Measurements from ENCODE around the gene RFX5. TPM values are rescaled to one million over a fixed set of nuclear protein-coding genes. Genes with fewer than 3 reads are reported as not detected.
"Not testable (repeated sequence)": the region's sequence is repeated elsewhere in the genome, so short reads cannot be mapped to it uniquely, and the experiment has no call there.

RFX5 gene
- 44.8 TPM for polyA plus RNA-seq (ENCODE audit: insufficient read length)
- long read RNA-seq, donor 1, partial matches to known transcripts, result 0 of 2 reads
- long read RNA-seq, donor 1, other reads (novel, unspliced or antisense), result 0 of 2 reads
- long read RNA-seq, donor 2, partial matches to known transcripts, result 0 of 1 reads
- long read RNA-seq, donor 2, other reads (novel, unspliced or antisense), result 0 of 1 reads
- long read RNA-seq, donor 3, partial matches to known transcripts, result 0 of 3 reads
- long read RNA-seq, donor 3, other reads (novel, unspliced or antisense), result 0 of 3 reads
- long read RNA-seq, donor 4, partial matches to known transcripts, result 0 of 1 reads
- long read RNA-seq, donor 4, other reads (novel, unspliced or antisense), result 0 of 1 reads
- long read RNA-seq, donor 5, partial matches to known transcripts, result 0 of 5 reads
- long read RNA-seq, donor 5, other reads (novel, unspliced or antisense), result 0 of 5 reads
- long read RNA-seq, donor 6, partial matches to known transcripts, result 0 of 2 reads
- long read RNA-seq, donor 6, other reads (novel, unspliced or antisense), result 0 of 2 reads
- long read RNA-seq, donor 7, transcript RFX5-215 (11 exons, 2,355 nt), result major isoform, 6 of 9 reads
- long read RNA-seq, donor 7, partial matches to known transcripts, result 0 of 9 reads
- long read RNA-seq, donor 7, other reads (novel, unspliced or antisense), result 0 of 9 reads
- long read RNA-seq, donor 8, partial matches to known transcripts, result 0 of 4 reads
- long read RNA-seq, donor 8, other reads (novel, unspliced or antisense), result 0 of 4 reads

DNA sequence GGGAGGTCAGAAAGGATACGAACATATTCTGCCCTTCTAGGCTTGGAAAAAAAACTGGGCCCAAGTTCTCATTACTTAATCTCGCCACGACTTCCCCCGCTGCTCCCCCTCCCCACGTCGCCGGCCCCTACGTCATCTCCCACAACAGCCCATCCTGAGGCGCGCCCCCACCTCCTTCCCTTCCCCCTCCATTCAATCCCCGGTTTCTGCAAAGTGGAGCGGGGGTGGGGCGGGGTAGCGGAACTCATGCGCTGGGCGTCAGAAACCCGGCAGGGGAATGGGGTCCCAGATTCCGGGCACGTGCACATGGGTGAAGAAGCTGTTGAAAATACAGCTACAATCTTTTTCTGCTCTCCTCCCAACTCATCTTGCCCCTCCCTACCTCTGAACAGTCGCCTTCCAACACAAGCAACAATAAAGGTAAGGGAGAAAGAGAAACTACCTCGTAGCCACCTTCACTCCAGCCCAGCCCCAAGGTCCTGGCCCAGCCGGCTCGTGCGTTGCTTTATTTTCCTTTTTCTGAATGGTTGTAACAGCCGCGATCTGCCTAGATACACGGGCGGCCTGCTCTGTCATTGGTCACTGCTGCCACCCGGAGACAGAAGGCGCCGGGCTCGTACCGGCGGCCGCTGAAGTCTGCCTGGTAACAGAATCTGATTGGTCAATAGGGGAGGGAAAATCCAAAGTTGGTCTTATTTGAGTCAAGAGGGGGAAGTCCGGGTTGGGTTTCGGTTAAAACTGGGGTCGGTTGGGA is at the start of gene RFX5:
Gene RFX5 (minus strand): TSS at position 484 of the 754 bp plus-strand sequence. CDS start 932 bp downstream, outside the sequence.
- peak; percentile 97 for DNase-seq

DNA sequence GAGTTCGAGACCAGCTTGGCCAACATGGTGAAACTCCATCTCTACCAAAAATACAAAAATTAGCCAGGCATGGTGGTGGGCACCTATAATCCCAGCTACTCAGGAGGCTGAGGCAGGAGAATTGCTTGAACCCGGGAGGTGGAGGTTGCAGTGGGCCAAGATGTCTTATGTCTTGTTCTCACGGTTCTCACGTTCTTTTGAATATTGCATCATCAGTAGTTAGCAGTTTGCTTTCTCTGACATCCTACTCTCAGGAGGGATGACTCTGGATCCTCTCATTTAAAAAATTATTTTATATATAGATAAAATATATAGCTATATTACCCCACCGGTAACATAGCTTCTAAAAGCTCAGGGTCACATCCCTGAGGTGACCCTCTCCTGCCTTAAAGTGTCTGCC is 49.2 kb upstream of the RFX5 start:
- DNase-seq, result not testable (repeated sequence)

DNA sequence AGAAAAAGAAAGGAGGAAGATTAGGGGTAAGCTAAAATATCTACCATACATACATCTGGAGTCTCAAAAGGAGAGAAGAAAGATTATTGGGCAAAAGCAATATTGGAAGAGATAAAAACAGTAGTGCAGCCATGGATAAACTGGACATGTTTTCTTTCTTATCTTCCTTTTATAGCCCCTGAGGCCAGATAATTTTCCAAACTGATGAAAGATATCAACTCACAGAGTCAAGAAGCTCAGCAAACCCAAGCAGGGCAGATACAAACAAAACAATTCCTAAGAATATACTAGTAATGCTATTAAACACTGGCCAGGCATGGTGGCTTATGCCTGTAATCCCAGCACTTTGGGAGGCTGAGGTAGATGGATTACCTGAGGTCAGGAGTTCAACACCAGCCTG is 46.5 kb upstream of the RFX5 start:
- no peak for DNase-seq

DNA sequence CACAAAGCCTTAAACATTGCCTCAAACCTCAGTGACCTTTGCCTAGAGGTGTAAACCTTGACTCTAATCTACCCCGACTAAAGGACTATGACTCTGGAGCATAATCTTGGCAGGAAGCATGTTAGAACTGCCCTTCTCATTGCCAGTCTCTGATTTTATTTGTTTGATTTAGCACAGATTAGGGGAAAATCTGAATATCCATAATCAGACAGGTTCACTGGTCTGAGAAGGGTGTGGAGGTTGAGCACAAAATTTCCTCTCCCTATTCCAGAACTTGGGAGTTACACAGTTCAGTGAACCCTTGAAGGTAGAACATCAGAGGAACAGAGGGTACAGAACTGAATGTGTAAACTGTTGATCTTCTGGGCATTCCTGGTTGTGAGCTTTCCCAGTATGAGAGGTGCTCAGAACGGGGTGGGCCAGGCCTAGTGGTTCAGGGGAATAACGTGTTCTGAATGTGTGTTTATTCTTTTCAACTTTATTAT is 44.1 kb upstream of the RFX5 start:
- no peak for DNase-seq

DNA sequence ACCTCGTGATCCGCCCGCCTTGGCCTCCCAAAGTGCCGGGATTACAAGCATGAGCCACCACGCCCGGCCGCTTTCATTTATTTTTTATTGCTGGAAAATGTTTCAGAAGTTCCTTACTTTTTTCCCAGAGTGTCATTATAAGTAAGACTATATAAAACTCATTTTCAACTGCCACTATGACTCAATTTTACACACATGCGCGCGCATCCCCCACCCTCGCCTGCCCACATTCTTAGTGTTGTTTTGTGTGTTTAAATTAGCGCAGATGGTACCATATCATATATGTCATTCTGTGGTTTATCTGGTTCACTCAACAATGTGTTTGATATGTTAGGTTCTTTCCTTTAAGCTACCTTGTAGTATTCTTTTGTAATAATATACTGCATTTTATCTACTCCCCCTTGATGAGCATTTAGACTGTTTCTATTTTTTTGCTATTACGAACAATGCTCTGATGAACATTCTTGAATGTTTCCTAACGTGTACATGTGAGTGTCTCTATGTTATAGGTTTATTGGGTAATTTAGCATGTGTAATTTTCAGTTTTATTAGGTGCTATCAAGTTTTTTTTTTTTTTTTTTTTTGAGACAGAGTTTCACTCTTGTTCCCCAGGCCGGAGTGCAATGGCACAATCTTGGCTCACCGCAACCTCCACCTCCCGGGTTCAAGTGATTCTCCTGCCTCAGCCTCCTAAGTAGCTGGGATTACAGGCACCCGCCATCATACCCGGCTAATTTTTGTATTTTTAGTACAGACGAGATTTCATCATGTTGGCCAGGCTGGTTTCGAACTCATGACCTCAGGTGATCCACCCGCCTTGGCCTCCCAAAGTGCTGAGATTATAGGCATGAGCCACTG is 43.4 kb upstream of the RFX5 start:
- not testable (repeated sequence) for DNase-seq

DNA sequence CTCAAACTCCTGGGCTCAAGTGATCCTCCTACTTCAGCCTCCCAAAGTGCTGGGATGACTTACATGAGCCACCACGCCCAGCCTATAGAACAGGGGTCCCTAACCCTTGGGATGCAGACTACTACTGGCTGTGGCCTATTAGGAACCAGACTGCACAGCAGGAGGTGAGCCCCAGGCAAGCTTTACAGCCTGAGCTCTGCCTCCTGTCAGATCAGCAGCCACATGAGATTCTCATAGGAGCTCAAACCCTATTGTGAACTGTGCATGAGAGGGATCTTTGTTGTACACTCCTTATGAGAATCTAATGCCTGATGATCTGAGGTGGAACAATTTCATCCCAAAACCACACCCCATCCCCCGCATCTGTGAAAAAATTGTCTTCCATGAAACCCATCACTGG is 39.0 kb upstream of the RFX5 start:
- no peak for DNase-seq

DNA sequence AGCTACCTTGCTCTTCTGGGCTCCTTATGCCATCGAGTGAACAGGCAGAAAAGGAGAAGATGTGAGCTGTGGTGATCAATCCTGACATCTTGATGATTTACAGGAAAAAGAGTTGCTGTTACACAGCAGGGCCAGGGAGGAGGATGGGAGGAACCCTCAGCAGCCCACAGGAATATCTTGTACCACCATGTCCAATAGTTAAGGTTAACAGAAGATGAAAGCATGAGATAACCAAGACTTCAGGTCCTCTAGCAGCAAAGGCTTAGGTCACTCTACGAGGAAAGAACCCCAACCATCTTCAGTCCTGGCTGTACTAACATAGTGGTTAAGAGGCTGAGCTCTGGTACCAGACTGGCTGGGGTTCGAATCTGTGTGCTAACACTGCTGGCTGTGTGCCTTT is 37.5 kb upstream of the RFX5 start:
- no peak for DNase-seq

DNA sequence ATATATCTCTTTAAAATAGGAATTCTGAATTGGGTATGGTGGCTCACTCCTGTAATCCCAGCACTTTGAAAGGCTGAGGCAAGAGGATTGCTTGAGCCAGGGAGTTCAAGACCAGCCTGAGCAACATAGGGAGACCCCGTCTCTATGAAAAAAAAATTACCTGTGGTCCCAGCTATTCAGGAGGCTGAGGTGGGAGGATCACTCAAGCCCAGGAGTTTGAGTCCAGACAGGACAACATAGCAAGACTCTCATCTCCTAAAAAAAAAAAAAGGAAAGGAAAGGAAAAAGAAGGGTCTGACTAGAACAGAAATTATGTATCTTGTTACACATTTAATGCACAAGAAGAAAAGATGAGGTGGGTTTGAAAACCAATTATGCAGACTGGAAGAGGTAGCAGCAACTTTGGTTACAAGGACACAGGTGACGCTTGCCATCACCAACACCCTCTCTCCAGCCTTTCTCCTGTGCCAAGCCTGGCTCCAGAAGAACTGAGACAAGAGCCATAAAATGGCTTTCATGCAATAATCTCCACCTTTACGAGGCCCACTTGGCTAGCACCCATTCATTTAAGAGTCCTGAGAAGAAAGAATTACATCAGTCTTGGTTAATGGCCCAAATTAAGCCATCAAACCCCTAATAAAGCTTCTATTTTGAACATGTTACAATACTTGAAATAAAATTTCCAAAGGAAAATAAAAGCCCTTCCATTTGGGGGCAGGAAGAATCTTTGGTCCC is 30.3 kb upstream of the RFX5 start:
- DNase-seq, result no peak

DNA sequence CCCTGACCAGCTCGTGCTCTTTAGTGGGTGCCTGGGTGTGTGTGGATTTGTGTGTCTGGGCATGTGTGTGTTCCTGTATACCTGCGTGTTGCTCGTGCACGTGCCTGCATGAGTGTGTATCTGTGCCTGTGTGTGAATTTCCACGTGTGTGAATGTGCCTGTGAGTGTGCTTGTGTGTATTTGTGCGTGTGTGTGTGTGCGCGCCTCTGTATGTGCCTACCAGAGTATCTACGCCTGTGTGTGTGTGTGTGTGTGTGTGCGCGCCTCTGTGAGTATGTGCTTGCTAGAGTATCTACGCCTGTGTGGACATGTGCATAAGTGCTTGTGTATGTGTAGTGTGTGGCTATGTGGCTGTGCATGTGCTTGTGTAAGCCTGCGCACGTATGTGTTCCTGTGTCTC is 26.1 kb upstream of the RFX5 start:
- DNase-seq, result no peak

DNA sequence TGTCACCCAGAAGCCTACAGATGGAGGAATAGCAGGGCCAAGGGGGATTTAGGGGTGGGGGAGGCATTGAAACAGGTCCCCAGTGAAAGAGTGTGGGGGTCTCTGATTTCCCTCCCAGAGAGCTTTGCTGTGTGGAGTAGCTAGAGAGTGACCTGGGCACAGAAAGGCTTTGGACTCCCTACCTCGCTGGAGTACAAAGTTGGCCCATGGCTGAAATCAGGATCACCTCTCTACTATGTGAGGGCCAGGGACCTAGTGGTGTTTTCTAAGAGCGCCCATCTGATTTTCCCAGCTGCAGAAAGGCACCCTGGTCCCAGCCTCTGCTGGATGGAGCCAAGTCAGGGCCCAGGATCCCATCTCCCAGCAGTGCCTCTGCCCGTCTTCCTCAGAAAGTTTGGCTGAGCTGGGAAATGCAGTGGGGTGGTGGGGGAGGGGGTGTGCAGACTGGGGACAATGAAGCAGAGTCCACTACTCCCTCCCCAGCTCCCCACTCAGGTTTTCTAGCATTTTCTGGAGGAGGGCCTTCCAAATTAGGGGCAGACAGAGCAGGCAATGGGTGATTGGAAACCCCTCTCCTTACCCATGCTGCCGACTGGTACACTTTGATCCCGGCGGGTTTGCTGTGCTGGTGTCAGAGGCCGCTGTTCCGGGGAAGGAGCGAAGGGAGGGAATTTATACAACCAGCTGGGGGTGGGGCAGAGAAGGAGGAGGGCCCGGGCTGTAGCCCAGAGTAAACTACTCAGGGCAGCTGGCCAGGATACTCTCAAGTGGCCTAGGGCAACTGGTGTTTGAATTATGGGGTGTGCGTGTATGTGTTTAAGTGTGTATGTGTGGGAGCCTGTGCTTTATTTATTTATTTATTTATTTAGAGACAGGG is 25.2 kb upstream of the RFX5 start, which contains the start of gene SELENBP1:
Gene SELENBP1 (minus strand): TSS at position 648 of the 877 bp plus-strand sequence. CDS start 64 bp downstream, at position 584.
- peak; percentile 72 for DNase-seq

DNA sequence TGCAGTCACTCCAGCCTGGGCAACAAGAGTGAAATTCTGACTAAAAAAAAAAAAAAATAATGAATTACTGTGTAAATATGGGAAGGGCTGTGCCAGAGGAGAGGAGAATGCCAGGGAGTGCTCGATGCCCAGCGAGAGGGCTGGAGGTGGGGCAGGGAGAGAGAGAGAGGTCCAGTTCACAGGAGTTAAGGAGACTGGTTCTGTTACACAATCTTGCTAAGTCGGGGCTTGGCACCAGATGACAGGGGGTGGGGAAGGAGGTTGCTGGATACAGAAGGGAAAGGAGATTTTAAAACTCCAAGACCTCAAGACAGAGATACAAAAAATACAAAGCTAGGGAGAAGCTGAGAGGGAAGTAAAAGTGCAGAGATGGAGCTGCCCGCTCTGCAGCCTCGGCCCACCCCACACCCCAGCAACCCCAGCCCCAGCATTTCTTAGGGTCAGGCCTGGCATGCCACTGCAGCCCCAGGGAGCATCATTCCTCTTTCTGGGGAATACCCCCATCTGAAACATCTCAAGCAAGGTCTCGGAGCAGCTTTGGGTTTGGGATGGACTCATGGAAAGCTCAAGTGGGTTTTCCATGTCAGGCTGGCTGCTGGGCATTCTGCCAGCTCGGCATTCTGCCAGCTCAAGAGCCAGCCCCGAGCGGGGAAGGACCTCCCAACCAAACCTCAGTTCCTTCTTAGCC is 24.5 kb upstream of the RFX5 start:
- peak; percentile 41 for DNase-seq

DNA sequence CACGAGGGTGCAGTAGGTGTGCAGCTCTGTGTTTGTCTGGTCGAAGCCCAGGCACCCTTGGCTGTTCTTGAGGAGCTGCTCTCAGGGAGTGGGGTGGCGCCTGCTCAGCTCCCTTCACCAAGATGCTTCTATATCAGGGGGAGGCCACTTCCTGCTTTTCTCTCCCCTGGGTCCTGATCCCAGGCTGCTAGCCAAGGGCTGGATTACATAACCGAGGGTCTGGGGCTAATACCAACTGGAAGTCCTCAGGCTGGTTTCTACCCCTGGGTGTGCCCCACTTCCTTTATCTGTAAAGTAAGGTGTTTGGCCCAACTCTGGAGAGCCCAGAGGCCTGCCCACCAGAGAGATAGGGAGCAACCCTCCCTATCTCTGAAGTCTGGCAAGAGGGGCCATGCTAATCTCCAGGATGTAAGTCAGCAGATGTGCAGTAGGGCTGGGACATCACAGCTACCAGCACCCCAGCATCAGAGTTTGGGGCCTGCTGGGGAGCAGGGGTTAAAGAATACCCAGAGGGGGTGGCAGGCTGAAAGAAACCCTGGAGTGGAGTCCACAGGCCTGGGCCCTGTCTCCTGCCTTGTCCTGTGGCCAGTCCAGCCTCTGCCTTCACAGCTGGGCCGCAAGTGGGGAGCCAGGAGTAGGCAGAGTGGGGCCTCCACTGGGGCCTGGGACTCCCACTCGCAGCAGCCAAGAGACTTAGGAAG is 23.3 kb upstream of the RFX5 start:
- DNase-seq, result no peak

DNA sequence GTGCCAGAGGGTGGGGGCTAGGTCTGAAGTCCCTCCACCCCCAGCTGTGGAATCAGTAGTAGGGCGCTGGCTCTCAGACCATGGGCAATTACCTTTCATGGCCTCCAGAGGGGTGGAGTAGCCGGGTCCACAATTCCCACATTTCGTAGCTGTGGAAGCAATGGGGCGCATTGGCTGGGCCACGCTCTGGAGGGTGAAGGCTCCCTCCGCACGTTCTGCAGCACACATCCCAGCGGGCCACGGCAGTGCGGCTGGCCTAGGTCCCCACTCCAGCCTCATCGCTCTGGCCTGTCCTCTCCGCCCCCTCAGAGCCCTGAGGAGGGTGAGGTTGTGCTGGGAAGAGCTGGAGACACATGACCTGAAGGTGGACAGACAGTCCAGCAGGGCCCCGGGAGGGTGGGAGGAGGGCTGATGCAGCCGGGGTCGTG is 22.6 kb upstream of the RFX5 start:
- DNase-seq, result no peak

DNA sequence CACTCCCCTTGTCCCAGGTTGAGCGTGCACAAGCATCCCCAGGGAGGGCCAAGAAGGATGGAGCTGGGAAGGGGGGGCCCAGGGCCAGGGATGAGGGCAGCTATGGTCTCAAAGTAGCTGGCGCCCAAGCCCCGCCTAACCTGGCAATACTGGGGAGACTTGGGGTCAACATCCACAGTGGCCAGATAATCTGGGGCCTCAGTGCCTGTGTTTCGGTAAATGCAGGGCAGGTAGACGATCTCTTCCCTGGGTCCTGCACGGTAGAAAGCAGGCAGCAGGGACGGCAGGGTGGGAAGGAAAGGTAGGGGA is 22.2 kb upstream of the RFX5 start:
- DNase-seq, result no peak

DNA sequence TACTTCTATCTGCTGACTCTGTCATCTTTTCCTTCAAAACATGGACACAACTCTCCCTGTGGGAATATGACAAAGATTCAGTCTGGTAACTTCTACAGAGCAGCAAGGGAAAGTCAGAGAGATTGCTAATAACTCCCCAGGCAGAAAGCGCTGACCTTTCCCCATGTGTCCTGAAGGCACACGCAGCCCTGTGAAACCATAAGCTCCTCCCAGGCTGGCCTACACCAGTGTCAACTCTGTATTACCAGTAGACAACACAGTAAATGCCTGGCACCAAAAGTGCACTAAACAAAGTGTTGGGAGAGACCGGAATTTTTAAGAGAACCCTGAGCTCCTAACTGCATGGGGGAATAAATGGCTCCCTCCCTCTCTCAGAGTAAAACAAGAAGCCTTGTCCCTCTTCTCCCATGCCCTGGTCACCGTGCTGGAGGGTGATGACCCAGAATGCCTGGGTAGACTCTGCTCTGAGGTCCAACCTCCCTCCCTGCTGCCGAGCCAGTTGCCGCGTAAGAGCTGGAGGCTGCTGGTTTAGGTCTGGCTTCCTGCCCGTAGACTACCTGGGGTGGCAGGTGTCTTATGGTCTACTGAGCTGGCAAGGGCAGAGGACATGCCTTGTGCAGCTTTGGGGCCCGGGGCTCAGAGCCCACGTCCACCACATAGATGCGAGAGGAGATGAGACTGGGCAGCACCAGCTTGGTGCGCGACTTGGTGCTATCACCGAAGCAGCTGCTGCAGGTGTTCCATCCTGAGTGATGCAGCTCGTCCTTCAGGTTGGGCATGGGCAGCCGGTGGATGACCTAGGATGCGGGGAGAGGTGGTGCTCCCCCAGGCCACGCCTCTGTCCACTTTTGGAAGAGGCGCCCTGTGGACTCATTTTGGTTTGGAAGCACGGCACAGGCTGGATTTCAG is 21.6 kb upstream of the RFX5 start:
- DNase-seq, result no peak

DNA sequence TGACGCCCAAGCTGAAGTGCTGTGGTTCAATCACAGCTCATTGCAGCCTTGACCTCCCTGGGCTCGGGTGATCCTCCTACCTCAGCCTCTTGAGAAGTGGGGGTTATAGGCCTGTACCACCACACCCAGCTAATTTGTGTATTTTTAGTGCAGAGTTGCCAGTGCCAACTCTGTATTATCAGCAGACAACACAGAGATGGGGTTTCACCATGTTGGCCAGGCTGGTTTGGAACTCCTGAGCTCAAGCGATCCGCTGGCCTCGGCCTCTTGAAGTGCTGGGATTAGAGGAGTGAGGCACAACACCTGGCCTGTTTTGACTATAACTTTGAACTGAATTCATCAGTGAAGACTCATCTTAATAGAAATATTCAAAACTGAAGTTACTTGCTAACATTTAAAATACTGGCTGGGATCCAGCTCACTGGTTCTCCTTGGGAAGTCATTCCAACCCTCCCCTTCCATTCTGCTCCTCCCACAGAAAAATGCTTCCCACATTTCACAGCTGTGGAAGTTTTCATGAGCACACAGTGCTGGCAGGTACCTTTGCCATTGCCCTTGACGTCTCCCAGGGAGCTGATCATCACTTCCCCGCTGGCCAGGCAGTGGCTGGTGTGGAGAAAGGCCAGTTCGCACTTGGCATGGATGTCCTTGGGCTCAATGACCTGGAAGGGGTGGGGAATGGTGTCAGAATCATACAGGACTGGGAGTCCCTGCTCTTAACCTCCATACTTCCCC is 20.8 kb upstream of the RFX5 start:
- DNase-seq, result no peak

DNA sequence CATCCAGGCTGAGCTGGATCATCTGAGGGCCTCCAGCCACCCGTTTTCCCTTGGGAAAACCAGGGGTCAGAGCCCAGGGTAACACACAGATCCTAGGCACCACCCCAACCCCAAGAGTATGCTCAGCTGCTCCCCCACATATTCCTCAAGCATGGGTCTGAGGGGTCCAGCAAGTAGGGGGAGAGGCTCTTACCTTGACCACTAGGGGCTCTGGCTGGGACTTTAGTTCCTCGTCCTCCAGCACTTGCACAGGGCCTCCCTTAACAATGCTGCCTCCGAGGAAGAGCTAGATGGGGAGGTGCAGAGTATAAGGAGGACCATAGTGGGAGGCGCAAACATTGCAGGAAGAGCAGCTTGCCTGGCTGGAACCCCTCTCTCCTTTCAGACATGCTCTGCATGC is 17.9 kb upstream of the RFX5 start:
- no peak for DNase-seq
